Measurements from ENCODE around the gene NPAS3.

The NPAS3 gene

DNA sequence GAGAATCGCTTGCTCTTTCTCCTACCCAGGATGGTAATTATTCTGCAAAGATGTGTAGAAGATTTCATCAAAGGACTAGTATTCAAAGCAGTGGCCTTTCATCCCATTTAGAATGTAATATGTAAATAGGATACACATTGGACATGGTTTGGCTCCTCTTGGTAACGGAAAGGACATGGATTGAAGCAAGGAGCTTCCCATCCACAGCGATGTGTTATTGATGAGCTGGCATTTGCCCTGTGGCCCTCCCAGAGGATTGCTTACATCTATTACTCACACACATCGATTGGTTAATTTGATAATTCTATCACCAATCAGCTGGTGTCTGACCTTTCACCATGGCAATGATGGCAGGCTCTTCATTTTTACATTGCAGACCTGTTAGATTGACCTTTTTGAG lies 553.8 kb downstream of the NPAS3 start:
- FAIRE-seq (no peak), DNase-seq (ENCODE audit: insufficient read length, low spot score) (no peak)

DNA sequence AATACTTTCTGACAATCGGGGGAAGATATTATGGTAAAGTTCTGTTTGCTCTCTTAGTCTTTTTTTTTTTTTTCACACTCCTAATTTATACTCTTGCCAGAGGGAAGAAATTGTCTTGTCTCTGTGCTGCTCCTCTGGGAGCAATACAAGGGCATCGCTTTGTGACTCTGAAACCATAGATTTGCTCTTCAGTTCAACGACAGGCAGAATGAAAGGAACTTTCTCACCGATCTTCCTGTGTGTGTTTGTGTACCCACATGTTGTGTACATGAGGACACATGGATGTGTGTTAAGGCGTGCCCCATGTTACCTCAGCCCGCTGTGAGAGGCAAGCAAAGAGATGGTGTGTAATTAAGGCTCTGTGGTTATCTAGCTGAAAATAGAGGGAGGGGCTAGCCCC lies 554.6 kb downstream of the NPAS3 start:
- DNase-seq (ENCODE audit: insufficient read length, low spot score) = no peak
- no peak for FAIRE-seq

- FAIRE-seq (no peak), DNase-seq (ENCODE audit: insufficient read length, low spot score) (no peak)
Measured at GRCh38 chr14:33493990-33494389, 555.3 kb downstream of the NPAS3 start.

- DNase-seq (ENCODE audit: insufficient read length, low spot score) (no peak), FAIRE-seq (no peak)
Measured at GRCh38 chr14:33499687-33500086, 561.0 kb downstream of the NPAS3 start.

- FAIRE-seq = no peak
- no peak for DNase-seq (ENCODE audit: insufficient read length, low spot score)
Measured at GRCh38 chr14:33504246-33505099, 565.8 kb downstream of the NPAS3 start.

- DNase-seq (ENCODE audit: insufficient read length, low spot score) (no peak), FAIRE-seq (no peak)
Measured at GRCh38 chr14:33505266-33505962, 566.7 kb downstream of the NPAS3 start.

DNA sequence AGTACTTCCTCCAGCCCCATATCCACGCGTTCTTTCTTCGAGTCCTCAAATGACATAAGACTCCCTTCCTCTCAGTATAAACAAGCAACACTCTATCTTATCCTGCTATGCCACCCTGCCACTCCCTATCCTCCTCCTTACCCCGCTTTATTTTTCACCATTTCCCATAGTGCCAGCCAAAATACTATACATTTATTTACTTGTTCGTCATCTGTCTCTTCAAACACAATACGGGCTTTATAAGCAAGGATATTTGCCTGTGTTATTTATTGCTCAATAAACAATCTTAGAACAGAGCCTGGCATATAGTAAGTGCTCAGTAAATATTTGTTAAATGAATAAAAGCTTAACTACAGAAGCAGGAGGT lies 567.3 kb downstream of the NPAS3 start:
- no peak for FAIRE-seq
- DNase-seq (ENCODE audit: insufficient read length, low spot score) = no peak

GRCh38 chr14:33508126-33509062 lies 569.7 kb downstream of the NPAS3 start:
- DNase-seq (ENCODE audit: insufficient read length, low spot score) (no peak), FAIRE-seq (no peak)

- DNase-seq (ENCODE audit: insufficient read length, low spot score) (no peak), FAIRE-seq (no peak)
Measured at GRCh38 chr14:33509454-33509853, 570.8 kb downstream of the NPAS3 start.

DNA sequence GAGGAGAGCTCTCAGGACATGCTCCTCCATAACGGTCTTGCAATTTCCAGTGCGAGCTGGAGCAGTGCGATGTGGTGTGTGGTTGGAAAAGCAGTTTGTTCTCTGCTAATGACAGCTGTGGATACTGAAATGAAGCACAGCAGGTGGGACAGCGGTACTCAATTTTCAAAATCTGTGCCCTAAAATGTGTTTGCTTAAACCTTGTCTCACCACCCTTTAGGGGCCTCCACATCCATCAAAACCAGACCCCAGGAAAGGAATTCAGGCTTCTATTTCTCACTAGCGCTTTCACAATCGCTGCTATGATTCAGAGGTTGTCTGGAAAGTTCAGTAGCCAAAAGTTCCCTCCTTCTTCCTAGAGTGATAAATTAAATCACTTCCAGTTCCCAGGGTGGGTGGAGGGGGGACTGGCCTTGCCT lies 571.4 kb downstream of the NPAS3 start:
- DNase-seq (ENCODE audit: insufficient read length, low spot score) (no peak), FAIRE-seq (no peak)

DNA sequence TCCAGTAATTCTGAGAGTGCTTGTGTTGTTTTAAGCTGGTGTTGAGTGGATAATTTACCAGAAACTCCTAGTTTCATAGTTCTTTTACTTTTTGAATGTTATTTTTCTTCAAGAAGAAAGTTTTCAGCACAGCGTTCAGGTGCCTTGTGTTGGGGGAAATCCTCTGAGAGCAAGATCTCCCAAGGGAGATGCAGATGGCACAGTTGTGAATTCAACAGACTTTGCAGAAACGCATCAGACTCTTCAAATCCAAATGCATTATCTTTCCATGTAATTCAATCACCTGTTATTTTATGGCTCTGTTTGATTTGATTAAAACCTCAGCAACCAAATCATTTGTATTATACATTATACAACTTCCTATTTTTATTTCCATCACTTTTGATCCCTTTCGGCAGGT lies 572.3 kb downstream of the NPAS3 start:
- FAIRE-seq = no peak
- DNase-seq (ENCODE audit: insufficient read length, low spot score) = no peak

GRCh38 chr14:33511851-33512640 lies 573.4 kb downstream of the NPAS3 start:
- FAIRE-seq (no peak), DNase-seq (ENCODE audit: insufficient read length, low spot score) (no peak)

GRCh38 chr14:33515441-33515840 lies 576.8 kb downstream of the NPAS3 start:
- no peak for DNase-seq (ENCODE audit: insufficient read length, low spot score)
- no peak for FAIRE-seq

DNA sequence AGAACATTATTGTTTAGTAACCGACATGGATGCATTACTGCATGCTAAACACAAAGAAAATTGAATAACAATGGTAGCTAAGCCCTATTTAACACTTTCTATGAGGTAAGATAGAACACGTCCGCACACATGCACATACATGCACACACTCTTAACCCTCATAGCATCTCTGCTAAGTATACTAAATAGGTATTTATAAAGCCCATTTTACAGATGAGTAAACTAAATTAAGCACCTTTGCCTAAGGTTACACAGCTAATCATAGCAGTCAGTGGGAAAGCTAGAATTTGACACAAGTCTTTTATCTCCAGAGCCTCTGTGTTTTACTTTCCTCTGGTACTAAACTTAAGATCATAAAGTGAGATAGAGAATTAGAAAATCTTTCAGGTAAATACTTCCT lies 577.2 kb downstream of the NPAS3 start:
- FAIRE-seq = no peak
- no peak for DNase-seq (ENCODE audit: insufficient read length, low spot score)

GRCh38 chr14:33516898-33517436 lies 578.3 kb downstream of the NPAS3 start:
- DNase-seq (ENCODE audit: insufficient read length, low spot score) = no peak
- FAIRE-seq = no peak

- DNase-seq (ENCODE audit: insufficient read length, low spot score) (no peak), FAIRE-seq (no peak)
Measured at GRCh38 chr14:33521192-33521591, 582.5 kb downstream of the NPAS3 start.

GRCh38 chr14:33524244-33524643 lies 585.6 kb downstream of the NPAS3 start:
- FAIRE-seq = no peak
- DNase-seq (ENCODE audit: insufficient read length, low spot score) = no peak

DNA sequence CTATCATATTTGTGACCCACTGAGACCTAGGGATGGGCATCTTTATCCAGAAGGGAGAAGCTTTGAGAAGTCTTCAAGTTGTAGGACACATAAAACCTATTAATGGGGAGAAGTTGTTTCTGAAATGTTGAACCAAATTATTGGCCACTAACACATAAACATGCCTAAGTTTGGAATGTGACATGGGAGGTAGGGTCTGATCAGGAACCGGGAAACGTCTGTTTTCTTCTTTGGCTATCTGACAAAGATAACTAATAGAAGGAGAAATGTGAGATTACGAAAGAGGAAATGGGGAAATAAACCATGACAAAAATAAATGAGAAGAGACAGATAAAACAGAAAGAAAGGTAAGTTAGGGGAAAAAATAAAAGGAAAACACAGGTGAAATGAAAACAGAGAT lies 586.9 kb downstream of the NPAS3 start:
- FAIRE-seq (no peak), DNase-seq (ENCODE audit: insufficient read length, low spot score) (no peak)

DNA sequence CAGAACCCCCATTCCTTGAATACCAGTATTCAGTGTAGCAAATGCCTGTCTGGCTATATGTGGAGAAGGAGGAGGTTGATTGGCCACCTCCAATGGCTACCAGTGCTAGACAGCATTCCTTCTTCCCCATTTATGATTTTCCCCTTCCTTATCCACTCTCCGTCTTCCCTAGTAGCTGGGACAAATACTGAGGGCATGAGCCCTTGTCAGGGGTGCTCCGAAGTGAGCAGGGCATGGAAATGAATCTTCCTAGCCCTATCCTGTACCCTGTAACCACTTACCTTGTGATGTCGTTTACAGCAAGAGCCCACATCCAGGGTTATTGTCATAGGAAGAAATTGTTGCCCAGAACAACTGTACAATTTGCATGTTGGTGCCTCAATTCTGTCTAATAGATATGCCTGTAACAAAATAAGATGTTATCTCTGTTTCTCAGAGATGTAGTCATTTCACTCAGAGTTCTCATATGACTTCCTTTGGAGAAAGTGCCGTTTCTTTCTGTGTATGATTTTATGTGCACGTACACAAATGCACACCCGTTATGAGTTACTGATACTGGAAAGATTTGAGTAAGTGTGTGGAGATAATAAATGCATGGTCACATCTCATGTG lies 588.5 kb downstream of the NPAS3 start:
- FAIRE-seq (no peak), DNase-seq (ENCODE audit: insufficient read length, low spot score) (no peak)

DNA sequence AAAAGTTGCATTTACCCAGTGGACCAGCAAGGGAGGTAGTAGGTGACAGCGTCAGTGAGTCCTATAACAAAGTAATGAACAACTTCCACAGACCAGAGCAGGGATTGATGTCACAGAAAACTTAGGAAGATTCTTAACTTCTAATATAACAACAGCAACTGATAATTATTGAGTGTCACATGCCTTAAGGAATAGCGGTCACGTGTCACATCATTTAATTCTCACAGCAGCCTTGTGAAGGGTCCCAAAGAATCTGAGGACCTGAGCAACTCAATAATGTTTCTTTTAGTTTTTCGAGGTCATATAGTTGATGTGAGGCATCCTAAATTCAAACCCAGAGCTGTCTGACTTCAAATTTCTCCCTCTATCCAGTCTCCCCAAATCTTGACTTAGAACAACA lies 590.0 kb downstream of the NPAS3 start:
- FAIRE-seq = no peak
- DNase-seq (ENCODE audit: insufficient read length, low spot score) = no peak

Data from GM19239 (cell line).